ENCODE measurements around the gene ACOT7. TPM values are rescaled to one million over a fixed set of nuclear protein-coding genes. Genes with fewer than 3 reads are reported as not detected.

Gene ACOT7
- total and polyA plus RNA-seq, 10 donors = 10.6 to 31.5 (median 20.3) TPM

- TF ChIP-seq POLR2A (IDR thresholded peaks at IDR 0.05) (no peak), POLR2AphosphoS5 (IDR thresholded peaks at IDR 0.05) (no peak), CTCF (IDR thresholded peaks at IDR 0.05 in 8 of 11, conservative IDR thresholded peaks at IDR 0.05 in 3 of 11) (no peak)
- DNase-seq = no peak
- Histone ChIP-seq H3K4me1 (peaks cover 0 to 4% (median 1%) of the 10 kb centered on the region in 6 donors), H3K36me3 (peaks cover 0 to 9% (median 0%) of the 10 kb centered on the region in 6 donors), H3K27ac (no peak overlapping the region), H3K27me3 (replicated peaks in 1 of 7) (no peaks in the 10 kb centered on the region), H3K9me3 (no peaks in the 10 kb centered on the region), H3K4me3 (no peak overlapping the region)
- WGBS, 5 donors = 53 to 69% (median 60%) methylated on average over 4 of the region's 4 CpGs
- intact Hi-C loops (cut with DNase I; ENCODE audit: low total_unique reads) = no loop called here
Measured at GRCh38 chr1:6271006-6271405, 122.6 kb downstream of the ACOT7 start.

- 81 to 89% (median 85%) methylated on average over 4 to 8 of the region's 8 CpGs for WGBS, 5 donors
- Histone ChIP-seq H3K27me3 (replicated peaks in 1 of 7) (no peaks in the 10 kb centered on the region), H3K9me3 (no peaks in the 10 kb centered on the region), H3K27ac (no peak overlapping the region), H3K4me3 (no peak overlapping the region), H3K36me3 (peaks cover 0 to 9% (median 0%) of the 10 kb centered on the region in 6 donors), H3K4me1 (no peaks in the 10 kb centered on the region)
- no peak for DNase-seq
- TF ChIP-seq POLR2A (IDR thresholded peaks at IDR 0.05) = no peak
- TF ChIP-seq POLR2AphosphoS5 (IDR thresholded peaks at IDR 0.05) = no peak
- TF ChIP-seq CTCF (IDR thresholded peaks at IDR 0.05 in 8 of 11, conservative IDR thresholded peaks at IDR 0.05 in 3 of 11) = no peak
- intact Hi-C loops (cut with DNase I; ENCODE audit: low total_unique reads) = no loop called here
Measured at GRCh38 chr1:6270401-6270800, 123.2 kb downstream of the ACOT7 start.

- H3K27me3 ChIP-seq (replicated peaks in 1 of 7) = no peaks in the 10 kb centered on the region
- peaks cover 0 to 9% (median 0%) of the 10 kb centered on the region in 6 donors for H3K36me3 ChIP-seq
- no peaks in the 10 kb centered on the region for H3K4me1 ChIP-seq
- WGBS, 5 donors = 81 to 93% (median 90%) methylated on average over 13 to 22 of the region's 22 CpGs
- H3K27ac ChIP-seq = no peak overlapping the region
- DNase-seq = no peak
- H3K4me3 ChIP-seq = no peak overlapping the region
- intact Hi-C loops (cut with DNase I; ENCODE audit: low total_unique reads) = no loop called here
- TF ChIP-seq POLR2A (IDR thresholded peaks at IDR 0.05) (no peak), CTCF (IDR thresholded peaks at IDR 0.05 in 8 of 11, conservative IDR thresholded peaks at IDR 0.05 in 3 of 11) (no peak), POLR2AphosphoS5 (IDR thresholded peaks at IDR 0.05) (no peak)
- H3K9me3 ChIP-seq = no peaks in the 10 kb centered on the region
Measured at GRCh38 chr1:6269720-6270400, 123.7 kb downstream of the ACOT7 start.

- no peak overlapping the region for H3K27ac ChIP-seq
- intact Hi-C loops (cut with DNase I; ENCODE audit: low total_unique reads) = no loop called here
- H3K27me3 ChIP-seq (replicated peaks in 1 of 7) = no peaks in the 10 kb centered on the region
- no peak for DNase-seq
- no peaks in the 10 kb centered on the region for H3K4me1 ChIP-seq
- H3K36me3 ChIP-seq = peaks cover 0 to 9% (median 0%) of the 10 kb centered on the region in 6 donors
- no peaks in the 10 kb centered on the region for H3K9me3 ChIP-seq
- H3K4me3 ChIP-seq = no peak overlapping the region
- TF ChIP-seq POLR2AphosphoS5 (IDR thresholded peaks at IDR 0.05) (no peak), POLR2A (IDR thresholded peaks at IDR 0.05) (no peak), CTCF (IDR thresholded peaks at IDR 0.05 in 8 of 11, conservative IDR thresholded peaks at IDR 0.05 in 3 of 11) (no peak)
- WGBS, 5 donors = 90 to 94% (median 93%) methylated on average over 5 to 14 of the region's 14 CpGs
Measured at GRCh38 chr1:6269296-6269695, 124.3 kb downstream of the ACOT7 start.
